Stomach (tissue), 9 donors: ENCODE measurements around the gene ADD1. TPM values are rescaled to one million over a fixed set of nuclear protein-coding genes. Genes with fewer than 3 reads are reported as not detected.

Experiments used
- DNase-seq, 2 donors: peaks; one replicate each; pipeline versions ENCODE4 v3.0.0 to v3.0.0-alpha.2; 2013 to 2019
- H3K27ac ChIP-seq, 5 donors: fragments of 200-600 bp in 4 of 5; sonication (generic) in 4 of 5; one replicate each; pipeline ENCODE4 v1.5.1; 2013 to 2019; ENCODE audit warnings: mild to moderate bottlenecking in 1 of 5, moderate library complexity in 1 of 5
- H3K27me3 ChIP-seq, 3 donors: fragments of 200-600 bp; sonication (generic); one replicate each; pipeline ENCODE4 v1.5.1; 2017 to 2019; ENCODE audit warnings: mixed run types in 1 of 3
- H3K36me3 ChIP-seq, 4 donors: fragments of 200-600 bp; sonication (generic); 1 replicate in 3 of 4; 2 replicates in 1 of 4; pipeline ENCODE4 v1.5.1; 2016 to 2019
- H3K4me1 ChIP-seq, 4 donors: fragments of 200-600 bp; sonication (generic); one replicate each; pipeline ENCODE4 v1.5.1; 2016 to 2019
- H3K4me3 ChIP-seq, 4 donors: fragments of 200-600 bp; sonication (generic) in 3 of 4; one replicate each; pipeline ENCODE4 v1.5.1; 2016 to 2019; ENCODE audit warnings: mild to moderate bottlenecking in 1 of 4
- H3K9me3 ChIP-seq, 4 donors: fragments of 200-600 bp; sonication (generic); one replicate each; pipeline ENCODE4 v1.5.1; 2016 to 2019
- CTCF ChIP-seq, 7 experiments: fragments of 450-650 bp in 4 of 7; fragments of 200-600 bp in 3 of 7; sonication (generic) in 3 of 7; IDR thresholded peaks; one replicate each; pipeline ENCODE4 v1.5.1; 2016 to 2019; ENCODE audit warnings: antibody characterized with exemption in 7 of 7, control low read depth in 2 of 7, mild to moderate bottlenecking in 1 of 7
- EP300 ChIP-seq: sonication (generic); formaldehyde crosslinking; IDR thresholded peaks from one replicate; pipeline ENCODE4 v1.6.1; 2017; ENCODE audit warnings: antibody characterized with exemption
- POLR2A ChIP-seq, 4 donors: fragments of 450-650 bp; IDR thresholded peaks; one replicate each; pipeline ENCODE4 v1.6.1; 2016; ENCODE audit warnings: antibody characterized with exemption in 4 of 4, control low read depth in 2 of 4, mild to moderate bottlenecking in 1 of 4, moderate library complexity in 1 of 4
- POLR2AphosphoS5 ChIP-seq, 3 donors: sonication (generic); formaldehyde crosslinking; IDR thresholded peaks; one replicate each; pipeline ENCODE4 v1.6.1; 2016; ENCODE audit warnings: antibody characterized with exemption in 3 of 3
- WGBS, 5 donors: extraction: QIAGEN DNeasy Blood & Tissue Kit in 3 of 5; methylation state at CpG; one replicate each; pipeline versions ENCODE4 v1.1.5 to v1.1.7; 2013 to 2018; 5-methylcytosine and 5-hydroxymethylcytosine counted together
- intact Hi-C: fragments of 100-400 bp; cut with DNase I; formaldehyde crosslinking; loops from one replicate; pipeline ENCODE4 v1.15.1; 2023; ENCODE audit warnings: low total_unique reads
- polyA plus RNA-seq, 3 donors: library from polyadenylated mRNA; stranded (reverse); fragments of 200-250 nt; gene quantifications; one replicate each; pipeline ENCODE4 v1.2.3, GENCODE V29; 2013
- total RNA-seq, 5 donors: library from RNA; depleted of rRNA; stranded (reverse); fragments of >200 nt; gene quantifications; one replicate each; pipeline versions ENCODE4 v1.1.0 to v1.2.3, GENCODE V29; 2014 to 2016
- donor health status: healthy with polysubstance abuse.
- donor health status: Bipolar disorder and iron deficiency.
- donor health status: healthy.

Gene ADD1
- total and polyA plus RNA-seq, 8 donors, result 103 to 1,174 (median 207) TPM

GRCh38 chr4:2816401-2816954, 27.2 kb upstream of the ADD1 start:
- TF ChIP-seq POLR2A (IDR thresholded peaks at IDR 0.05) (no peak), CTCF (IDR thresholded peaks at IDR 0.05) (no peak), EP300 (no peak), POLR2AphosphoS5 (IDR thresholded peaks at IDR 0.05) (no peak)
- 37 to 73% (median 59%) methylated on average over 1 of the region's 1 CpG for WGBS, 5 donors
- DNase-seq, result no peak
- intact Hi-C loops, result no loop called here
- Histone ChIP-seq H3K4me1 (peaks cover 33 to 84% (median 70%) of the 10 kb centered on the region in 4 donors), H3K36me3 (peaks cover 7 to 31% (median 21%) of the 10 kb centered on the region in 4 donors), H3K27me3 (no peaks in the 10 kb centered on the region), H3K9me3 (no peaks in the 10 kb centered on the region), H3K4me3 (no peak overlapping the region), H3K27ac (peak overlapping the region in 1 of 5 donors; percentile 41)

GRCh38 chr4:2817137-2817536, 26.5 kb upstream of the ADD1 start:
- Histone ChIP-seq H3K4me1 (peaks cover 27 to 77% (median 63%) of the 10 kb centered on the region in 4 donors), H3K27ac (peak overlapping the region in 2 of 5 donors; percentile 46 to 74), H3K36me3 (peaks cover 8 to 38% (median 28%) of the 10 kb centered on the region in 4 donors), H3K9me3 (no peaks in the 10 kb centered on the region), H3K4me3 (peak overlapping the region in 3 of 4 donors; percentile 49 to 69 (median 60)), H3K27me3 (no peaks in the 10 kb centered on the region)
- intact Hi-C loops, result no loop called here
- DNase-seq, result no peak
- 72 to 93% (median 79%) methylated on average over 4 of the region's 4 CpGs for WGBS, 5 donors
- TF ChIP-seq POLR2A (IDR thresholded peaks at IDR 0.05) (no peak), POLR2AphosphoS5 (IDR thresholded peaks at IDR 0.05) (no peak), CTCF (IDR thresholded peaks at IDR 0.05) (no peak), EP300 (no peak)

- Histone ChIP-seq H3K9me3 (no peaks in the 10 kb centered on the region), H3K4me1 (peaks cover 21 to 70% (median 57%) of the 10 kb centered on the region in 4 donors), H3K27ac (peak overlapping the region; percentile 35 to 79 (median 49)), H3K36me3 (peaks cover 14 to 45% (median 35%) of the 10 kb centered on the region in 4 donors), H3K4me3 (peak overlapping the region; percentile 49 to 69 (median 62)), H3K27me3 (no peaks in the 10 kb centered on the region)
- TF ChIP-seq POLR2AphosphoS5 (IDR thresholded peaks at IDR 0.05) (no peak), POLR2A (IDR thresholded peaks at IDR 0.05) (no peak), CTCF (IDR thresholded peaks at IDR 0.05) (no peak), EP300 (no peak)
- WGBS, 5 donors, result 5 to 32% (median 10%) methylated on average over 6 to 58 of the region's 65 CpGs; no CpG with 5 or more reads in 1 of the 5 donors
- intact Hi-C loops, result no loop called here
- peak in 1 of 2 donors; percentile 84 for DNase-seq
Measured at GRCh38 chr4:2817701-2818350, 25.8 kb upstream of the ADD1 start.

GRCh38 chr4:2818351-2818939, 25.2 kb upstream of the ADD1 start:
- Histone ChIP-seq H3K4me3 (peak overlapping the region; percentile 49 to 69 (median 62)), H3K4me1 (peaks cover 21 to 70% (median 51%) of the 10 kb centered on the region in 4 donors), H3K27me3 (no peaks in the 10 kb centered on the region), H3K36me3 (peaks cover 20 to 51% (median 41%) of the 10 kb centered on the region in 4 donors), H3K9me3 (no peaks in the 10 kb centered on the region), H3K27ac (peak overlapping the region; percentile 32 to 79 (median 64))
- no peak for TF ChIP-seq POLR2AphosphoS5 (IDR thresholded peaks at IDR 0.05)
- no peak for TF ChIP-seq POLR2A (IDR thresholded peaks at IDR 0.05)
- no peak for TF ChIP-seq CTCF (IDR thresholded peaks at IDR 0.05)
- TF ChIP-seq EP300, result no peak
- intact Hi-C loops, result no loop called here
- WGBS, 5 donors, result 2 to 17% (median 4%) methylated on average over 12 to 54 of the region's 54 CpGs
- no peak for DNase-seq
